ENCODE measurements around the gene IGFBP2. TPM values are rescaled to one million over a fixed set of nuclear protein-coding genes. Genes with fewer than 3 reads are reported as not detected.
A peak's percentile ranks its signal among the peaks of the same experiment; 100 is the strongest.

The IGFBP2 gene
- total and polyA plus RNA-seq, 8 donors: 106 to 636 (median 296) TPM

DNA sequence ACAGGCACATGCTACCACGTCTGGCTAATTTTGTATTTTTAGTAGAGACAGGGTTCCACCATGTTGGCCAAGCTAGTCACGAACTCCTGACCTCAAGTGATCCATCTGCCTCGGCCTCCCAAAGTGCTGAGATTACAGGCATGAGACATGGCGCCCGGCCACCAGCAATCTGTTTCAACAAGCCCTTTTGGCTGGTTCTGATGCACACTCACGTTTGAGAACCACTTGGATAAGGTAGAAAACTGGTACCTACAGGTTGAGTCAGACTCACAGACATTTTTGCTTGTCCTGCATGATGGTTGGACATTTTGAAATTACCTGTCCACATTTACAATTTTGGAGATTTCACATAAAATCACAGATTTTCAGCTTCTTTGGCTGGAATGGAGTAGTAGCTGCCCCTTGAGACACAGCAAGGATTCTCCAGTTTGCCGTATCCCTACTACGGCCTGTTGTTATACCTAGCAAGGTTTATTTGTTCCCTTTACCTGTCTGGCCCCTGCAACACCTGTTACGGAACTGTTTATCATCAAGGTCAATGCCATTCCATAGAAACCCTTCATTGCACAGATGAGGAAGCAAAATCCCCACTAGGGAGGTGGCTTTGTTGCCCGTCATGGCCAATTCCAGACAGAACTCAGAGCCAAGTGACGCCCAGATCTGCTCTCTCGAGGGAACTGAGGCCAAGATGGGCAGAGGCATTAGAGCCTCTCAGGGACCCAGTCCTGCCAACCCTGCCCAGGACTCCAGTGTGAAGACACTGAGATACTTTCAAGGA lies 31.4 kb upstream of the IGFBP2 start:
- Histone ChIP-seq H3K27ac (no peak overlapping the region), H3K4me1 (peaks cover 0 to 24% (median 15%) of the 10 kb centered on the region in 4 donors), H3K36me3 (no peaks in the 10 kb centered on the region), H3K4me3 (no peak overlapping the region), H3K27me3 (peaks cover 0 to 5% (median 0%) of the 10 kb centered on the region in 3 donors), H3K9me3 (no peaks in the 10 kb centered on the region)
- DNase-seq: no peak
- TF ChIP-seq EP300 (IDR thresholded peaks at IDR 0.05) (no peak), POLR2A (IDR thresholded peaks at IDR 0.05) (no peak), POLR2AphosphoS5 (IDR thresholded peaks at IDR 0.05) (no peak), CTCF (IDR thresholded peaks at IDR 0.05) (no peak)
- 84 to 92% (median 89%) methylated on average over 12 of the region's 12 CpGs for WGBS, 5 donors
- intact Hi-C loops (cut with DNase I; ENCODE audit: low total_unique reads): no loop called here

DNA sequence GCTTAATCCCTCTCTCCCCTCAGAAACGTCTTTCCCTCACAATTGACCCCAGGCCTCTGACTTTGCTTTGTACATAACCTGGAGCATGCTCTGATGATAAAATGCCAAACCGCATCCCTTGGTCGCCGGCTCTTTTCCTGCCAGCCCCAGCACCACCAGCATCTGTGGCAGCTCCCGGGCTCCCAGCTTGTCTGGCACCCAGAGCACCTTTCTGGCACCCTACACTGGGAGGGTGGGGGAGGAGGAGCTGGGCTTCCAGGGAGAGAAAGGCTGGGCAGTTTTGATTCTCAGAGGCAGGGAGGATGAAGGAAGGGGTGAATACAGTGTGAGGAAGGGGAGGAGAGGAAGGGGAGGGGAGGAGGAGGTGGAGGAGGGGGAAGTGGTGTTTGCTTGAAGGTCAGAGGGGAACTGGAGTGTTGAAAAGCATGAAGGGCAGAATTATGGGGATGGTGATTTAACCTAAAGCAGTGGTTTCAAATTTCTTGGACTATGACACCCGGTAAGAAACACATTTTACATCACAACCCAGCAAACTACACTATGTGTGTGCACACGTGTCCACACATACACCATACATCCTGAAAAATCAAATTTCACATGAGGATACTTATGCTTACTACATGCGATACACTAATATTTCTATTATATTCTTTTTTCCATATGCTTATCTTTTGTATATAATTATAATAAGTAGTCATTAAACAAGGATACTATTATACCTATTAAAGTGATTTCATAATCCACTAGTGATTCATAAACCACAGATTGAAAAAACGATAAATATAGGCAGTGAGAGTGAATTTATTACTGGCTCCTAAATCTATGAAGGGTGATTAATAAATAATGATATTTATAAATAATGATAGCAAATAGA lies 30.0 kb upstream of the IGFBP2 start:
- Histone ChIP-seq H3K4me1 (peaks cover 0 to 12% (median 8%) of the 10 kb centered on the region in 4 donors), H3K27ac (no peak overlapping the region), H3K9me3 (no peaks in the 10 kb centered on the region), H3K4me3 (no peak overlapping the region), H3K27me3 (peaks cover 0 to 8% (median 0%) of the 10 kb centered on the region in 3 donors), H3K36me3 (no peaks in the 10 kb centered on the region)
- TF ChIP-seq CTCF (IDR thresholded peaks at IDR 0.05): no peak
- TF ChIP-seq EP300 (IDR thresholded peaks at IDR 0.05): no peak
- no peak for TF ChIP-seq POLR2AphosphoS5 (IDR thresholded peaks at IDR 0.05)
- TF ChIP-seq POLR2A (IDR thresholded peaks at IDR 0.05): no peak
- WGBS, 5 donors: 36 to 60% (median 48%) methylated on average over 9 of the region's 9 CpGs
- peak in 1 of 2 donors; percentile 49 for DNase-seq
- intact Hi-C loops (cut with DNase I; ENCODE audit: low total_unique reads): no loop called here

GRCh38 chr2:216603884-216604245 lies 29.4 kb upstream of the IGFBP2 start:
- Histone ChIP-seq H3K27me3 (peaks cover 0 to 8% (median 0%) of the 10 kb centered on the region in 3 donors), H3K27ac (no peak overlapping the region), H3K4me1 (peaks cover 0 to 12% (median 7%) of the 10 kb centered on the region in 4 donors), H3K9me3 (no peaks in the 10 kb centered on the region), H3K4me3 (no peak overlapping the region), H3K36me3 (no peaks in the 10 kb centered on the region)
- DNase-seq: no peak
- no peak for TF ChIP-seq POLR2A (IDR thresholded peaks at IDR 0.05)
- no peak for TF ChIP-seq CTCF (IDR thresholded peaks at IDR 0.05)
- intact Hi-C loops (cut with DNase I; ENCODE audit: low total_unique reads): no loop called here
- 85 to 92% (median 88%) methylated on average over 3 of the region's 3 CpGs for WGBS, 5 donors

DNA sequence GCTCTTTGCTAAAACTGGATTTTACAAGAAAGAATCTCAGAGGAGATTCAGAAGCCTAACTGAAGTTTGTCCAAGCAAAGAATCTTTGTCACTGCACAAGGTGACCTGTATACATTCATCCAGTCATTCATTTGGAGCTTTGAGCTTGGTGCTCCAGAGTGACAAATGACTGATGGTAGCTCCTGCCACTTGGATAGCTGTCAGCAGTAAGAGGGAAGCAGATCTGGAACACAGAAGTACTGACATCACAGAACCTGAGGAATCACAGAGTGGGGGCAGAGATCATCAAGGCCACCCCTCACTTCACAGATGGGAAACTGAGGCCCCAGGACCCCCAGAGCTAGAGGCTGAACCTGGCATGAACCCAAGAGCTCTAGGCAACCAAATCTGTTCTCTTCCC lies 28.8 kb upstream of the IGFBP2 start:
- TF ChIP-seq POLR2A (IDR thresholded peaks at IDR 0.05) (no peak), CTCF (IDR thresholded peaks at IDR 0.05) (no peak), EP300 (IDR thresholded peaks at IDR 0.05) (no peak), POLR2AphosphoS5 (IDR thresholded peaks at IDR 0.05) (no peak)
- H3K9me3 ChIP-seq: no peaks in the 10 kb centered on the region
- intact Hi-C loops (cut with DNase I; ENCODE audit: low total_unique reads): no loop called here
- H3K4me3 ChIP-seq: no peak overlapping the region
- H3K36me3 ChIP-seq: no peaks in the 10 kb centered on the region
- peaks cover 0 to 12% (median 7%) of the 10 kb centered on the region in 4 donors for H3K4me1 ChIP-seq
- H3K27ac ChIP-seq: no peak overlapping the region
- peaks cover 0 to 8% (median 0%) of the 10 kb centered on the region in 3 donors for H3K27me3 ChIP-seq
- DNase-seq: no peak

Data from stomach (tissue), 9 donors.